Left colon (tissue), 2 donors: ENCODE data around the gene MIS18BP1. TPM values are rescaled to one million over a fixed set of nuclear protein-coding genes. Genes with fewer than 3 reads are reported as not detected.
"Not testable (repeated sequence)": the region's sequence is repeated elsewhere in the genome, so short reads cannot be mapped to it uniquely, and the experiment has no call there.

ENCODE experiments used
- ATAC-seq: fragments of 200-7000 bp; cut with Tn5 transposase; one replicate; pipeline ENCODE4 v1.9.1; 2020; ENCODE audit warnings: mild to moderate bottlenecking, moderate library complexity
- DNase-seq, 2 donors: peaks; one replicate each; pipeline ENCODE4 v3.0.0-alpha.2; 2020
- intact Hi-C, 2 donors: fragments of 100-400 bp; cut with DNase I in 1 of 2; cut with micrococcal nuclease in 1 of 2; formaldehyde crosslinking; loops; one replicate each; pipeline versions ENCODE4 v1.11.2 to v1.14.0; 2022; cut with DNase I, micrococcal nuclease
- total RNA-seq, 2 donors: library from RNA; stranded (reverse); fragmentation: NEBNext Ultra II Directional; extraction: Animal tissue kit (Norgen Biotek cat#: 25700); gene quantifications; one replicate each; pipeline ENCODE4 v1.2.1, GENCODE V29; 2021
- donor health status: DM: no; HTN: no; CAD: no.
- donor health status: DM: yes; HTN: yes; CAD: no.

The MIS18BP1 gene
- total RNA-seq, 2 donors from 2014 or later: 17.5 to 18.8 TPM

- intact Hi-C loops: loop anchor here in 1 of 2 donors (10.0 kb wide), 1 partner anchor 117 kb away; the partner anchor contains the start of genes FANCM and FKBP3
- peak; percentile 66 for ATAC-seq
- no peak for DNase-seq
Measured at GRCh38 chr14:45251912-45252311, 1.1 kb downstream of the MIS18BP1 start.

DNA sequence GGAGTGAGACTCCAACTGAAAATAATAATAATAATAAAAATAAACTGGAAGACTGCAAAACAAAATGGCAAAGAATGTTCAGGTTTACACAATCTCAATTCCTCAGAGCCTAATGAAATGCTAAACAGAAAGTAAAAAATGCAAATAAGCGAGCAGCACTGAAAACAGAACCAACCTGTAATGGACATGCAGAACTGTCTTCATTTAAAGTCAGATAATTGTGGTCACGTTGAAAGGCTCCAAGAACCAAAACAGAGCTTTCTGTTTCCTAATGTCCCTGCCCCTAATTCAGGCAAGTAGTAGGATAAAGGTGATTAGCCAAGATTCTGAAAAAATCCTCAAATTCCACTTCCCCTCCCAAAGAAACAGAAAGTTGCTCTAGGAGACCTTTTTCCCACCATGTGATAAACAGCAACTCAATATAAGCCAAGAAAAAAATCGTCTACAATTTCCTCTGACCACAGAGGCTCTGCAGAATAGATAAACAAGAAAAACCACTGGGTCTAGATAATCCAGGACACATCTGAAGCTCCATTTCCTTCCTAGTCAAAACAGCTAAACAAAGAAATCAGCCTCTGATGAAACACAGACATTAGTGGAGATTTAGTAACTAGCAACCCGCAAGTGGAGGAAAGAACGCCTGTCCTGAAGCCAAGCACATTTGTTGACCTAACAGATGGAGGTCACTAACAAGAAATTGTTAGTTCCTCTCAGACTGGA is 3.0 kb downstream of the MIS18BP1 start:
- intact Hi-C loops: loop anchor here in 1 of 2 donors (10.0 kb wide), 1 partner anchor 115 kb away; the partner anchor contains the start of genes FANCM and FKBP3

DNA sequence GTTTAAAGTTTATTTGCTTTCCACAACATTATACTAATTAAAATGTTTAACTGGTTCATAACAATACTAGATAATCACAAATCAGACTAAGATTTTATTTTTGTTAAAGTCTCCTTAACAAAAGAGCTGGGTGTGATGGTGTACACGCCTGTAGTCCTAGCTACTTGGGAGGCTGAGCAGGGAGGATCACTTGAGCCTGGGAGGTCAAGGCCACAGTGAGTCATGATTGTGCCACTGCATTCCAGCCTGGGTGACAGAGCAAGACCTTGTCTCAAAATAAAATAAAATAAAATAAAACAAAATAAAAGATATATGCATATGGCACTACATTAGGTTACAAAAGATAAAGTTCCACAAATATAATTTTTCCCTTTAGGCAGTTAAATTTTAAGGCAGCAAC is 5.6 kb downstream of the MIS18BP1 start:
- ATAC-seq (no peak), DNase-seq (no peak)
- intact Hi-C loops: no loop called here

More for the DNA sequence above, 3.0 kb downstream of the MIS18BP1 start:
- ATAC-seq: no peak
- peak in 1 of 2 donors; percentile 28 for DNase-seq

DNA sequence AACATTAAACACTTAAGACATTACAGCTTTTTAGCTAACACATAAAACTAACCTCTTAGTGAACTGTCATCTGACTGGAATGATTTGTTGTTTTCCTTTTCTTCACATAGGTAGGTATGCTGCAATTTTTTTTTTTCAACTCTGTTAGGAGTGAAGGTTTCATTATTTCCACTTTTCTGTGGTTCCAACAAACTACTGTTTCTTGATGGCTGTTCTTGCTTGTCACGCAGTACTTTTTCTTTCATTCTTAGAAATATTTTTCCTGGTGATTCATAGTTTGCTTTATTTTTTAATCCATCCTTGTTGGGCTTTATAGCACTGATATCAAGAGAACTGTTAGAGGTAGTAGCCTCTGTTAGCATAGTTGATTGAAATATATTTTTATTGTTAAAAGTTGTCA is 6.3 kb downstream of the MIS18BP1 start:
- DNase-seq (no peak), ATAC-seq (no peak)
- intact Hi-C loops: no loop called here

DNA sequence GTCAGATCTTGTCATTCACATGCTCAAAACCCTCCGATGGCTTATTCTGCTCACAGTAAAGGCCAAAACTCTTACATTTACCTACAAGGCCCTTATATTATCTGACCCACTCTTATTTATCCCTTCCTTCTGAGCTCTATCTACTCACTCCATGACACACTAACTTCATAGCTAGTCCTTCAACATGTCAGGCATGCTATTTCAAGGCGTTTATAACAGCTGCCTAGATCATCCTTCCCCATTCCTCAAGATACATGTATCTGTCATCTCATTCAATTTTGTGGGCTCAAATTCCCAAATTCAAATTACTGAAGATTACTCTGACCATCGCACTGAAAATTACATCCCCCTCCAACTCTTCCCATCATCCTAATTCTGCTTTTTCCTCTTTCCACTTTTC is 6.9 kb downstream of the MIS18BP1 start:
- intact Hi-C loops: no loop called here
- DNase-seq (no peak), ATAC-seq (no peak)

DNA sequence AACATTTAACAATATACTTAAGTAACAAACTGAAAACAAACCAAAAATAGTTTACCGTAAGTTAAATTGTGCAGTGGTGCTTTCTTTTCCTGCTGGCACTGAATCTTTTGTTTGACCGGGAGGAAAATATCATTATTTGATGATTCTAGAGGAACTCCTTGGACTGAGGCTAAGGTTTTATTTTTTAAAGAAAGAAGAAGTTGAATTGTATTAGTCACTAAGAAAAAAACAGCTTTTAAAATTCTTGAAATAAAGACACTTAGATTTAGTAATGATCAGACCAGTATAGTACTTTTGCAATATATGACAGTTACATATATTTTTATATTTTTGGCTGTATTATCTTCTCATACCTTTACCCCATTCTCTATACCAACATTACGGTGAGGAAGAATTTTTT is 10.3 kb downstream of the MIS18BP1 start:
- DNase-seq (no peak), ATAC-seq (no peak)
- intact Hi-C loops: no loop called here

GRCh38 chr14:45238988-45239387 is 14.0 kb downstream of the MIS18BP1 start:
- ATAC-seq (no peak), DNase-seq (no peak)
- intact Hi-C loops: no loop called here

GRCh38 chr14:45227566-45227965 is 25.4 kb downstream of the MIS18BP1 start:
- intact Hi-C loops: no loop called here
- DNase-seq (no peak), ATAC-seq (no peak)

DNA sequence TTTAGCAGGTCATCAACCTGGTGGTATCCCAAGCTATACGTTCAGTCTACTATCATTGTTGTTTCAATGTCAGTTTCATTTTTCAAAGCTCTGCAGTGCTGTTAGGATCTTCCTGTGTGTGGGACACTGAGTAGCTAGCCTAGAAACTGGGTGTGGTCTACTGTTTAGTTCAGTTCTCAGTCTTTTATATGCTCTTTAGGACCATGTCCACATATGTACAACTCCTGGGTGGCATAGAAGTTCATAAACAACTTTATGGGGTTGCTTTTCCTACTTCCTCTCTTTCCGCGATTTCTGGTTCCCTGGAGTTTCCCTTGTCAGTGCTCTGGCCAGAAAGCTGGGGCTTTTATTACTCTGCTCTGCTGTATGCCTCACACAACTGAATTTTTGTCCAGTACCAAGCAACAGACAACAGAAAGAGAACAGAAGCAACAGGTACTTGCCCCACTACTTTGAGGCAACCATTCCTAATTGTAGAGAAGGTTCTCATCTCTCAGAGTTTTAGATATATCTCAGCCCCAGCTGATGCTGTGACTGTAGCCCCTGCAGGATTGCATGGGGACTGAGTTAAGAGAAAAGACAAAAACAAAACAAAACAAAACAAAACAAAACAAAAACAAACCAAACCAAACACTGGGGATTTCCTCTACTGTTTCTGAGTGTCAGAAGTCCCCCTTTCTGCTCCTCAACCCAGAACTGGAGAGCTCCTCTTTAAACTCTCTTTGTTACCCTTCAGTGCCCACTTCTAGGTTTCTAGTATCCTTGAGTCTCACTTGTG is 30.3 kb downstream of the MIS18BP1 start:
- DNase-seq (no peak), ATAC-seq (peak; percentile 45)
- intact Hi-C loops: no loop called here

- intact Hi-C loops, DNase-seq, ATAC-seq: not testable (repeated sequence)
Measured at GRCh38 chr14:45214341-45214740, 38.7 kb downstream of the MIS18BP1 start.

- ATAC-seq, intact Hi-C loops, DNase-seq: not testable (repeated sequence)
Measured at GRCh38 chr14:45213716-45214115, 39.3 kb downstream of the MIS18BP1 start.

- DNase-seq: no peak
- no peak for ATAC-seq
- intact Hi-C loops: no loop called here
Measured at GRCh38 chr14:45212231-45212630, 40.8 kb downstream of the MIS18BP1 start.

- no peak for ATAC-seq
- intact Hi-C loops: no loop called here
- DNase-seq: no peak
Measured at GRCh38 chr14:45211295-45211694, 41.7 kb downstream of the MIS18BP1 start.

GRCh38 chr14:45210159-45210558 is 42.8 kb downstream of the MIS18BP1 start:
- DNase-seq: no peak
- intact Hi-C loops: no loop called here
- ATAC-seq: no peak

DNA sequence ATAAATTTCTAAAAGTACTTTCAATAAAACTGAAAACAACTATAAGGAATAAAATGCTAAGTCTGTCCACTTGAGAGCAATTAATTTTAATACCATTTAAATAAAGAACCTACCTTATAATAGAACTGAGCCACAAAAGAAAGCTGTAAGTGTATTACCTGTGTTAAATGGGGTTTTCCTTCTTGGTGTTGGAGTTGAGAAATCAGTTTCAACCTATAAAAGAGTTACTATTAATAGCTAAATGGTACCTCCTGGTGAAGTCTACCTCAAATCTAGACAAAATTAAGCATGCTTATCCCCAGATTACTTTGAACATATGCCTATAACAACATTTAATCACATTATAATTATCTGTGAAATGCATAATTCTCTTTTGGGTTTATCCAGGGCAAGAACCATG is 48.8 kb downstream of the MIS18BP1 start:
- intact Hi-C loops: no loop called here
- ATAC-seq: no peak
- DNase-seq: no peak

DNA sequence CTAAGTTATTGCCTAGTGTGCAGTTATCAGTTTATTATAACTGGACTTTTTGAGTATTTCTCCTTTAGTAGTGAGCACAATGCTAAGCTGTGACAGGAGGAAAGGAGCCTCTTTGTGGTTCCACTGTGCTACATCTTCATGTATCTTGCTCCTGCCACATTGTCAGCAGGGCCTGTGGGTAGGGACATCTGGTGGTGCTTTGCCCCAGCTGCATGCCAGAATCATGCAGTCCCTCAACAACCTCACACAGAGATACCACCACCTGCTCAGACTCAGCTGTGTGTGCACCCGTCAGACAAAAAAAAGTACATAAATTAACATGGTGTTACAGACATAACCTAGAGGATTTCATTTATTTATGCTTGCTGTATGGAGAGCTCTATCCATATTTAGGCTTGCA is 51.1 kb downstream of the MIS18BP1 start:
- no peak for DNase-seq
- intact Hi-C loops: no loop called here
- peak; percentile 54 for ATAC-seq

DNA sequence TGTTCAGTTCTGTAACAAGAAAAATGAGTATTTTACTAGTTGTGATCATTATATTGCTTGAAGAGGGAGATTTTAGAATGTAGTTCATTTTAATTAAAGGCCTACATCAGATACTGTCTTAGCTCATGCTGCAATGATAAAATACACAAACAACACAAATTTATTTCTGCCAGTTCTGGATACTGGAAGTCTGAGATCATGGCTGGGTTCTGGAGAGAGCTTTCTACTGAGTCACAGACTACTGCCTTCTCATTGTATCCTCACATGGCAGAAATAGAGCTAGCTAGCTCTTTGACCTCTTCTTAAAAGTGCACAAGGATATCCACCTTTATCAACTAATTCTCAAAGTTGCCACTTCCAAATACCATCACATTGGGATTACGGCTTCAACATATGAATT is 53.8 kb downstream of the MIS18BP1 start:
- DNase-seq (no peak), ATAC-seq (no peak)
- intact Hi-C loops: no loop called here

DNA sequence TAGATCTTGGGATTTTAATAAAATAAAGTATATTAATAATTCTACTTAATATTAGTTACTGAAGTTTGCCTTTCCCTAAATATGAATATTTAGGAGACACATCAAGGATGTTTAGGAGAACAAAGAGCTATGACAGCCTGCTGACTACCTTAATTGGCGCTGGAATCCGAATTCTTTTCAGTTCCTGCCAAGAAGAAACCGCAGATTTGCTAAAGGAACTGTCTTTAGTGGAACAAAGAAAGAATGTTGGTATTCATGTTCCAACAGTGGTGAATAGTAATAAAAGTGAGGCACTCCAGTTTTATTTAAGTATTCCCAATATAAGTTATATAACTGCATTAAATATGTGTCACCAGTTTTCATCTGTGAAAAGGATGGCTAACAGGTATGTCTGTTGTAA is 54.5 kb downstream of the MIS18BP1 start:
- DNase-seq: no peak
- intact Hi-C loops: no loop called here
- ATAC-seq: no peak

GRCh38 chr14:45194964-45195363 is 58.0 kb downstream of the MIS18BP1 start:
- intact Hi-C loops: no loop called here
- ATAC-seq: no peak

GRCh38 chr14:45185100-45185814 is 67.7 kb downstream of the MIS18BP1 start:
- intact Hi-C loops: no loop called here
- DNase-seq (no peak), ATAC-seq (no peak)

More at GRCh38 chr14:45194964-45195363, 58.0 kb downstream of the MIS18BP1 start:
- DNase-seq: no peak
